ENCODE data around the gene LAMTOR2. TPM values are rescaled to one million over a fixed set of nuclear protein-coding genes. Genes with fewer than 3 reads are reported as not detected.

LAMTOR2 gene
- total RNA-seq, 1 experiment from 2014 or later, result 88.1 TPM

DNA sequence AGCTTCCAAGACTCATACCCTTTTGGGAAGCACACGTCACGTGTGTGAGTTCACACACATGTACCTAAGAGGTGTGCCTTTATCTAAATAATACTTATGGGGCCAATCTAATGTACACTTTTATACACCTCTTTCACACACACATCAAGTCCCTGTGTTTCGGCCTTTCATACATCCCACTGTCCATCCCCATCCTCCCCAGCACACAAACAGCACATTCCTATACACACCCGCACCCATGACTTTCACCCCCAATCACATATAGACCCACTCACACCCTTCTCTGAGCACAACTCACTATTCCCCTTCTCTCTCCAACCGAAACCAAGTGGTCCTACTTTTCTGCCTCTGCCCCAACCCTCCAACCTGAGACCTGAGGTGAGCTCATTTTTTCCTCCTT lies 24.1 kb downstream of the LAMTOR2 start:
- no peak overlapping the region for H3K27ac Mint-ChIP-seq (ENCODE audit: low read depth, unreplicated experiment)
- intact Hi-C loops (cut with micrococcal nuclease), result no loop called here
- H3K27me3 Mint-ChIP-seq (ENCODE audit: insufficient read depth, unreplicated experiment), result no peaks in the 10 kb centered on the region
- no peaks in the 10 kb centered on the region for H3K9me3 Mint-ChIP-seq (ENCODE audit: unreplicated experiment)
- BruUV-seq (replicated peaks), result no TSS peak
- DNase-seq (ENCODE audit: unreplicated experiment), result no peak
- ChIA-PET CTCF (interaction anchor here (0.7 to 2.0 kb wide), 3 partner anchors 12 to 1409 kb away, joined by 3 to 8 read pairs (median 8); no protein-coding TSS in a partner anchor), POLR2A (interaction anchor here (1.5 kb wide), 1 partner anchor 51 kb away, joined by 6 read pairs; no protein-coding TSS in a partner anchor)
- H3K4me3 Mint-ChIP-seq (ENCODE audit: unreplicated experiment), result no peak overlapping the region
- TF ChIP-seq, protein P1, sequence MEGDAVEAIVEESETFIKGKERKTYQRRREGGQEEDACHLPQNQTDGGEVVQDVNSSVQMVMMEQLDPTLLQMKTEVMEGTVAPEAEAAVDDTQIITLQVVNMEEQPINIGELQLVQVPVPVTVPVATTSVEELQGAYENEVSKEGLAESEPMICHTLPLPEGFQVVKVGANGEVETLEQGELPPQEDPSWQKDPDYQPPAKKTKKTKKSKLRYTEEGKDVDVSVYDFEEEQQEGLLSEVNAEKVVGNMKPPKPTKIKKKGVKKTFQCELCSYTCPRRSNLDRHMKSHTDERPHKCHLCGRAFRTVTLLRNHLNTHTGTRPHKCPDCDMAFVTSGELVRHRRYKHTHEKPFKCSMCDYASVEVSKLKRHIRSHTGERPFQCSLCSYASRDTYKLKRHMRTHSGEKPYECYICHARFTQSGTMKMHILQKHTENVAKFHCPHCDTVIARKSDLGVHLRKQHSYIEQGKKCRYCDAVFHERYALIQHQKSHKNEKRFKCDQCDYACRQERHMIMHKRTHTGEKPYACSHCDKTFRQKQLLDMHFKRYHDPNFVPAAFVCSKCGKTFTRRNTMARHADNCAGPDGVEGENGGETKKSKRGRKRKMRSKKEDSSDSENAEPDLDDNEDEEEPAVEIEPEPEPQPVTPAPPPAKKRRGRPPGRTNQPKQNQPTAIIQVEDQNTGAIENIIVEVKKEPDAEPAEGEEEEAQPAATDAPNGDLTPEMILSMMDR (IDR thresholded peaks at IDR 0.05; ENCODE audit: unreplicated experiment), result no peak
- peaks cover 5% of the 10 kb centered on the region for H3K36me3 Mint-ChIP-seq (ENCODE audit: insufficient read depth, unreplicated experiment)
- peaks cover 11% of the 10 kb centered on the region for H3K4me1 Mint-ChIP-seq (ENCODE audit: insufficient read depth, unreplicated experiment)

DNA sequence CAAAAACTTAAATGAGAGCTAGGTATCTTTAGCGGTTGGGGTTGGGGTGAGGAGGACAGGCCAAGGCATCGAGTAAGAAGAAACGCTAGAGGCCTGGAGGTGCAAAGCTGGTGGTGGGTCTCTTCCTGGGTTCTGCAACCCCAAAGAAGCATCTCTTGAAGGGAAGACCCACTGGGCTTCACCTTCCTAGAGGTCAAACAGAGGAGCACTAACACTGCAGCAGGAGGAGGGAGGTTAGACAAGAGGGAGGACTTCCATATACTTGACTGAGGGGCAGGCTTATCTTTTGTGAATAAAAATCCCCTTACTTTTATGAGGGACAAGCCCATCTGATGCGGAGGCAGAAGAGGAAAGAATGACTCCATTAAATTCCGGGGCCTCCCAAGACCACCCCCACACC lies 25.2 kb downstream of the LAMTOR2 start:
- Mint-ChIP-seq H3K27me3 (ENCODE audit: insufficient read depth, unreplicated experiment) (no peaks in the 10 kb centered on the region), H3K9me3 (ENCODE audit: unreplicated experiment) (no peaks in the 10 kb centered on the region), H3K4me1 (ENCODE audit: insufficient read depth, unreplicated experiment) (peaks cover 11% of the 10 kb centered on the region), H3K36me3 (ENCODE audit: insufficient read depth, unreplicated experiment) (peaks cover 5% of the 10 kb centered on the region), H3K27ac (ENCODE audit: low read depth, unreplicated experiment) (no peak overlapping the region), H3K4me3 (ENCODE audit: unreplicated experiment) (no peak overlapping the region)
- TF ChIP-seq, protein P1 (IDR thresholded peaks at IDR 0.05; ENCODE audit: unreplicated experiment), result no peak
- intact Hi-C loops (cut with micrococcal nuclease), result no loop called here
- ChIA-PET CTCF (interaction anchor here (1.0 to 2.0 kb wide), 3 partner anchors 10 to 16 kb away, joined by 6 to 8 read pairs (median 8); no protein-coding TSS in a partner anchor), POLR2A (no interaction called here)
- DNase-seq (ENCODE audit: unreplicated experiment), result no peak
- no TSS peak for BruUV-seq (replicated peaks)

DNA sequence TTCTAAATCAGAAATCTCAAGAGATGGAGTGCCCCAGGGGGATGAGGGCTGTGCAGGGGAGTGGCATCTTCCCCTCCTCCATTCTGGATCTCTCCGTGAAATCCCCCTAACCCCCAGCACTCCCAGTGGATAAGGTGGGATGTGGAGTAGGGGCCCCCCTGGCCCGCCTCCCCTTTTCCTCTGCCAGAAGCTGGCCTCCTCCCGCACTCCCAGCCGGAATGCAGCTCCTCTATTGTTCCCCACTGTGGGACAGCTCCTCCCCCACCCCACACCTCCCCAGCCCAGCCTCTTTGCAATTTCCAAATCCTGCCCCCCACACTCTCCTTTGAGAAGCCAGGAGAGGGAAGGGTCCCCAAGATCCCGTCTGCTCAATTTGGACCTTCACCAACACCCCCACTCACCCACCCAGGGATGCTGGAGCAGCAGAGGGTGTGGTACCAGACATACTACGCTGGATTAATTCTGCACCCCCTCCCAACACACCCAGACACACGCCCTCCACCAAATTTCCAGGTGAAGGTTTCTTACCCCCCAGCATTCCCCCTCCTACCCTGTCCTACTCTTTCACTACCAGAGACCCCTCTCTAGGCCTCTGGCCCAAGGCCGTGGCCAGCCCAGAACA lies 25.8 kb downstream of the LAMTOR2 start:
- peaks cover 9% of the 10 kb centered on the region for H3K4me1 Mint-ChIP-seq (ENCODE audit: insufficient read depth, unreplicated experiment)
- ChIA-PET CTCF (interaction anchor here (1.0 to 2.0 kb wide), 2 partner anchors 10 to 14 kb away, joined by 6 to 8 read pairs; no protein-coding TSS in a partner anchor), POLR2A (no interaction called here)
- H3K27ac Mint-ChIP-seq (ENCODE audit: low read depth, unreplicated experiment), result no peak overlapping the region
- BruUV-seq (replicated peaks), result no TSS peak
- intact Hi-C loops (cut with micrococcal nuclease), result no loop called here
- H3K9me3 Mint-ChIP-seq (ENCODE audit: unreplicated experiment), result no peaks in the 10 kb centered on the region
- no peaks in the 10 kb centered on the region for H3K27me3 Mint-ChIP-seq (ENCODE audit: insufficient read depth, unreplicated experiment)
- H3K4me3 Mint-ChIP-seq (ENCODE audit: unreplicated experiment), result no peak overlapping the region
- DNase-seq (ENCODE audit: unreplicated experiment), result no peak
- peaks cover 4% of the 10 kb centered on the region for H3K36me3 Mint-ChIP-seq (ENCODE audit: insufficient read depth, unreplicated experiment)
- TF ChIP-seq, protein P1 (IDR thresholded peaks at IDR 0.05; ENCODE audit: unreplicated experiment), result no peak

DNA sequence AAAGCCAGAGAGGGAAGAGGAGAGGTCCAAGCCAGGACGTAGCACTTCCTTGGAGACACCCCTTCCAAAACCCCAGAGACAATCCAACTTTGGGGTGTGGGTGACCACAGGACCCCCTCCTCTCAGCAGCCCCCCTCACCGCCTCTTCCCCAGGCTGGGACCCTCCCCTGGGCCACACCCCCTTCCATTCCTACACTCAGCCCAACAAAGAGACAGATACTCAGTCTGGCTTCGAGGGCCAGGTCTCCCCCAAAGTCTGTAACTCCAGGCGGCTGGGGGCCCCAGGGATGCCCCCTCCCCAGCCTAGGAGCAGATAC lies 26.2 kb downstream of the LAMTOR2 start:
- intact Hi-C loops (cut with micrococcal nuclease), result no loop called here
- Mint-ChIP-seq H3K4me3 (ENCODE audit: unreplicated experiment) (peak overlapping the region; percentile 78), H3K36me3 (ENCODE audit: insufficient read depth, unreplicated experiment) (no peaks in the 10 kb centered on the region), H3K27me3 (ENCODE audit: insufficient read depth, unreplicated experiment) (no peaks in the 10 kb centered on the region), H3K9me3 (ENCODE audit: unreplicated experiment) (no peaks in the 10 kb centered on the region), H3K4me1 (ENCODE audit: insufficient read depth, unreplicated experiment) (peaks cover 6% of the 10 kb centered on the region), H3K27ac (ENCODE audit: low read depth, unreplicated experiment) (no peak overlapping the region)
- BruUV-seq (replicated peaks), result no TSS peak
- CTCF ChIA-PET, result interaction anchor here (1.0 kb wide), 1 partner anchor 9 kb away, joined by 6 read pairs; no protein-coding TSS in a partner anchor
- DNase-seq (ENCODE audit: unreplicated experiment), result no peak
- TF ChIP-seq, protein P1 (IDR thresholded peaks at IDR 0.05; ENCODE audit: unreplicated experiment), result no peak
- POLR2A ChIA-PET, result no interaction called here

All from MCF 10A (cell line).